HEK293 (cell line): Measurements from ENCODE around the gene SRSF1.

ENCODE experiments used
- CTCF ChIA-PET: fragments of 350-600 bp; formaldehyde crosslinking; extraction: SDS; loops from one replicate; lab custom pipeline; 2021; ENCODE audit warnings: antibody characterized with exemption; lab: Yijun Ruan, JAX
- POLR2A ChIA-PET: fragments of 300-600 bp; formaldehyde crosslinking; extraction: SDS; loops from one replicate; lab custom pipeline; 2020; ENCODE audit warnings: antibody characterized with exemption, inconsistent platforms; lab: Yijun Ruan, JAX
- H3K27ac ChIP-seq: fragments of 200-500 bp; sonication (Bioruptor generic); 2 replicates; pipeline ENCODE4 v1.5.1; 2014; ENCODE audit warnings: low read depth, low read length, control low read depth, inconsistent platforms; ENCODE audit errors: extremely low read depth
- H3K36me3 ChIP-seq, 2 experiments: fragments of 200-500 bp in 1 of 2; sonication (Bioruptor generic) in 1 of 2; 1 replicate in 1 of 2; 2 replicates in 1 of 2; pipeline ENCODE4 v1.5.1; 2014 to 2017; ENCODE audit warnings: inconsistent platforms in 2 of 2, low read length in 2 of 2; ENCODE audit not compliant: control insufficient read depth in 2 of 2, insufficient read depth in 1 of 2
- H3K4me1 ChIP-seq: fragments of 200-500 bp; sonication (Bioruptor generic); 2 replicates; pipeline ENCODE4 v1.5.1; 2014; ENCODE audit warnings: mild to moderate bottlenecking, low read length, inconsistent platforms; ENCODE audit not compliant: control insufficient read depth, insufficient read depth
- H3K4me3 ChIP-seq: 2 replicates; pipeline ENCODE4 v1.5.1; 2011; ENCODE audit warnings: low read depth, mild to moderate bottlenecking, control low read depth, low read length, moderate library complexity
- H3K9me3 ChIP-seq: fragments of 200-500 bp; sonication (Bioruptor generic); 2 replicates; pipeline ENCODE4 v1.5.1; 2014; ENCODE audit warnings: low read depth, low read length, inconsistent platforms; ENCODE audit not compliant: control insufficient read depth, insufficient read depth
- BCL11A ChIP-seq: fragments of 450-650 bp; formaldehyde crosslinking; IDR thresholded peaks from 2 replicates; pipeline ENCODE4 v1.5.1; 2016; ENCODE audit warnings: low read depth, missing biosample characterization, missing genetic modification characterization
- BCL11B ChIP-seq: fragments of 450-650 bp; formaldehyde crosslinking; IDR thresholded peaks from 2 replicates; pipeline ENCODE4 v1.5.1; 2016; ENCODE audit warnings: low read depth, missing biosample characterization, missing genetic modification characterization
- RBAK ChIP-seq: fragments of 450-650 bp; formaldehyde crosslinking; IDR thresholded peaks from 2 replicates; pipeline ENCODE4 v1.5.1; 2016; ENCODE audit warnings: missing biosample characterization, missing genetic modification characterization
- ZBTB26 ChIP-seq: fragments of 450-650 bp; formaldehyde crosslinking; optimal IDR thresholded peaks from 2 replicates; pipeline ENCODE3; 2016; ENCODE audit warnings: missing biosample characterization, mild to moderate bottlenecking, missing genetic modification characterization
- ZBTB7A ChIP-seq: fragments of 450-650 bp; formaldehyde crosslinking; IDR thresholded peaks from 2 replicates; pipeline ENCODE4 v1.5.1; 2016; ENCODE audit warnings: low read depth, missing biosample characterization, missing genetic modification characterization
- ZFP69B ChIP-seq: fragments of 450-650 bp; formaldehyde crosslinking; IDR thresholded peaks from 2 replicates; pipeline ENCODE4 v1.5.1; 2016; ENCODE audit warnings: missing biosample characterization, missing genetic modification characterization
- ZNF138 ChIP-seq: fragments of 450-650 bp; formaldehyde crosslinking; IDR thresholded peaks from 2 replicates; pipeline ENCODE4 v1.5.1; 2016; ENCODE audit warnings: missing biosample characterization, missing genetic modification characterization, borderline replicate concordance
- ZNF184 ChIP-seq: fragments of 450-650 bp; IDR thresholded peaks from 2 replicates; pipeline ENCODE4 v1.5.1; 2018; ENCODE audit warnings: missing biosample characterization, mild to moderate bottlenecking, missing genetic modification characterization
- ZNF239 ChIP-seq: fragments of 450-650 bp; formaldehyde crosslinking; IDR thresholded peaks from 2 replicates; pipeline ENCODE4 v1.5.1; 2016; ENCODE audit warnings: missing biosample characterization, missing genetic modification characterization
- ZNF26 ChIP-seq: fragments of 450-650 bp; formaldehyde crosslinking; IDR thresholded peaks from 2 replicates; pipeline ENCODE4 v1.5.1; 2016; ENCODE audit warnings: missing biosample characterization, missing genetic modification characterization
- ZNF274 ChIP-seq, 2 experiments: fragments of 200-500 bp in 1 of 2; fragments of 450-650 bp in 1 of 2; sonication (Bioruptor generic) in 1 of 2; formaldehyde crosslinking in 1 of 2; IDR thresholded peaks; 2 replicates each; pipeline versions ENCODE4 v1.5.1 to v1.6.1; 2014 to 2016; ENCODE audit warnings: borderline replicate concordance in 1 of 2, inconsistent platforms in 1 of 2, low read length in 1 of 2, missing biosample characterization in 1 of 2, missing genetic modification characterization in 1 of 2
- ZNF350 ChIP-seq: fragments of 450-650 bp; formaldehyde crosslinking; IDR thresholded peaks from 2 replicates; pipeline ENCODE4 v1.5.0; 2017; ENCODE audit warnings: missing biosample characterization, mild to moderate bottlenecking, missing genetic modification characterization
- ZNF416 ChIP-seq: fragments of 450-650 bp; formaldehyde crosslinking; IDR thresholded peaks from 2 replicates; pipeline ENCODE4 v1.5.1; 2016; ENCODE audit warnings: missing biosample characterization, missing genetic modification characterization
- ZNF555 ChIP-seq: fragments of 450-650 bp; formaldehyde crosslinking; conservative IDR thresholded peaks from 2 replicates; pipeline ENCODE4 v1.5.1; 2017; ENCODE audit warnings: missing biosample characterization, mild to moderate bottlenecking, missing genetic modification characterization, inconsistent platforms
- ZNF558 ChIP-seq: fragments of 450-650 bp; formaldehyde crosslinking; IDR thresholded peaks from 2 replicates; pipeline ENCODE4 v1.5.1; 2016; ENCODE audit warnings: missing biosample characterization, missing genetic modification characterization
- ZNF704 ChIP-seq: fragments of 450-650 bp; formaldehyde crosslinking; IDR thresholded peaks from 2 replicates; pipeline ENCODE4 v1.5.1; 2016; ENCODE audit warnings: missing biosample characterization, missing genetic modification characterization
- ZSCAN23 ChIP-seq: fragments of 450-650 bp; formaldehyde crosslinking; IDR thresholded peaks from 2 replicates; pipeline ENCODE4 v1.5.1; 2016; ENCODE audit warnings: missing biosample characterization, missing genetic modification characterization
- ZSCAN5A ChIP-seq: fragments of 450-650 bp; formaldehyde crosslinking; IDR thresholded peaks from 2 replicates; pipeline ENCODE4 v1.5.1; 2016; ENCODE audit warnings: missing biosample characterization, missing genetic modification characterization
- TF ChIP-seq, protein P1 (sequence below): fragments of 450-650 bp; formaldehyde crosslinking; IDR thresholded peaks from 2 replicates; pipeline ENCODE4 v1.5.1; 2016; ENCODE audit warnings: missing biosample characterization, missing genetic modification characterization
- TF ChIP-seq, protein P2 (sequence below): fragments of 450-650 bp; formaldehyde crosslinking; IDR thresholded peaks from 2 replicates; pipeline ENCODE4; 2016; ENCODE audit warnings: missing biosample characterization, missing genetic modification characterization
- TF ChIP-seq, protein P3 (sequence below): fragments of 450-650 bp; formaldehyde crosslinking; IDR thresholded peaks from 2 replicates; pipeline ENCODE4 v1.5.1; 2016; ENCODE audit warnings: missing biosample characterization, missing genetic modification characterization
- TF ChIP-seq, protein P4 (sequence below): fragments of 450-650 bp; formaldehyde crosslinking; IDR thresholded peaks from 2 replicates; pipeline ENCODE4 v1.5.1; 2016; ENCODE audit warnings: missing biosample characterization, missing genetic modification characterization

The SRSF1 gene

GRCh38 chr17:58041161-58041560, 34.1 kb upstream of the SRSF1 start (continued):
- TF ChIP-seq ZNF555 (tag by site-specific recombination) (no peak), ZNF239 (no peak), BCL11B (no peak), ZNF138 (tag by site-specific recombination) (no peak), ZNF26 (no peak), ZNF416 (tag by site-specific recombination) (no peak)
- TF ChIP-seq, protein P1, sequence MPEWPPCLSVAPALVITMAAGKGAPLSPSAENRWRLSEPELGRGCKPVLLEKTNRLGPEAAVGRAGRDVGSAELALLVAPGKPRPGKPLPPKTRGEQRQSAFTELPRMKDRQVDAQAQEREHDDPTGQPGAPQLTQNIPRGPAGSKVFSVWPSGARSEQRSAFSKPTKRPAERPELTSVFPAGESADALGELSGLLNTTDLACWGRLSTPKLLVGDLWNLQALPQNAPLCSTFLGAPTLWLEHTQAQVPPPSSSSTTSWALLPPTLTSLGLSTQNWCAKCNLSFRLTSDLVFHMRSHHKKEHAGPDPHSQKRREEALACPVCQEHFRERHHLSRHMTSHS (tag by site-specific recombination) = no peak
- TF ChIP-seq, protein P2, sequence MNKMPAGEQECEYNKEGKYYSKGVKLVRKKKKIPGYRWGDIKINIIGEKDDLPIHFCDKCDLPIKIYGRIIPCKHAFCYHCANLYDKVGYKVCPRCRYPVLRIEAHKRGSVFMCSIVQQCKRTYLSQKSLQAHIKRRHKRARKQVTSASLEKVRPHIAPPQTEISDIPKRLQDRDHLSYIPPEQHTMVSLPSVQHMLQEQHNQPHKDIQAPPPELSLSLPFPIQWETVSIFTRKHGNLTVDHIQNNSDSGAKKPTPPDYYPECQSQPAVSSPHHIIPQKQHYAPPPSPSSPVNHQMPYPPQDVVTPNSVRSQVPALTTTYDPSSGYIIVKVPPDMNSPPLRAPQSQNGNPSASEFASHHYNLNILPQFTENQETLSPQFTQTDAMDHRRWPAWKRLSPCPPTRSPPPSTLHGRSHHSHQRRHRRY = no peak

DNA sequence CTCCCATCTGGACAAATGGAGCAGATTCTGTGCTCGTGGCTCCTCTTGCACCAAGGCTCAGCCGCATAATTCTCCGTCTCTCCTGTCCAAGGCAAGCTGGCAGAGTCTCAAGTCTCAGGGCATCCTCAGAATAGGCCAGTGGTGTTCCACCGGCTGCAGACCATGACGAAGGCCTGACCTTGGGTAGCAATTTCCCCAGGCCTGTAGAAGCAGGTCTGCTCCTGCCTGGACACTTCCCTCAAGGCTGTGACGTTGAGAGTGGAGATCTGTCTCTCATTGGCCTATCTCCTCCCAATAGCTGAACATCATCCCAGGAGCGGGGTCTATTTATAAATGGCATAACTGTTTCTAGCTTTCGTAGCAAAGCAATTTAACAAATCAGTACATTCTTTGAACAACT, 33.3 kb upstream of the SRSF1 start:
- H3K36me3 ChIP-seq = no peaks in the 10 kb centered on the region
- CTCF ChIA-PET = interaction anchor here (0.6 kb wide), 2 partner anchors 12 to 26 kb away, joined by 4 to 5 read pairs; no protein-coding TSS in a partner anchor
- TF ChIP-seq ZNF704 (tag by site-specific recombination) (no peak), ZNF274 (IDR thresholded peaks at IDR 0.05; ENCODE audit: low read length) (no peak), ZNF274 (tag by site-specific recombination; IDR thresholded peaks at IDR 0.05; ENCODE audit: borderline replicate concordance) (no peak), RBAK (tag by site-specific recombination) (no peak), ZBTB7A (tag by site-specific recombination) (no peak), ZNF558 (tag by site-specific recombination) (no peak), BCL11A (tag by site-specific recombination) (no peak), ZNF555 (tag by site-specific recombination) (no peak), ZSCAN5A (tag by site-specific recombination) (no peak), ZNF350 (tag by site-specific recombination) (no peak), ZBTB26 (no peak), ZNF184 (tag by site-specific recombination) (no peak), ZFP69B (no peak), ZSCAN23 (tag by site-specific recombination) (no peak)
- TF ChIP-seq, protein P3, sequence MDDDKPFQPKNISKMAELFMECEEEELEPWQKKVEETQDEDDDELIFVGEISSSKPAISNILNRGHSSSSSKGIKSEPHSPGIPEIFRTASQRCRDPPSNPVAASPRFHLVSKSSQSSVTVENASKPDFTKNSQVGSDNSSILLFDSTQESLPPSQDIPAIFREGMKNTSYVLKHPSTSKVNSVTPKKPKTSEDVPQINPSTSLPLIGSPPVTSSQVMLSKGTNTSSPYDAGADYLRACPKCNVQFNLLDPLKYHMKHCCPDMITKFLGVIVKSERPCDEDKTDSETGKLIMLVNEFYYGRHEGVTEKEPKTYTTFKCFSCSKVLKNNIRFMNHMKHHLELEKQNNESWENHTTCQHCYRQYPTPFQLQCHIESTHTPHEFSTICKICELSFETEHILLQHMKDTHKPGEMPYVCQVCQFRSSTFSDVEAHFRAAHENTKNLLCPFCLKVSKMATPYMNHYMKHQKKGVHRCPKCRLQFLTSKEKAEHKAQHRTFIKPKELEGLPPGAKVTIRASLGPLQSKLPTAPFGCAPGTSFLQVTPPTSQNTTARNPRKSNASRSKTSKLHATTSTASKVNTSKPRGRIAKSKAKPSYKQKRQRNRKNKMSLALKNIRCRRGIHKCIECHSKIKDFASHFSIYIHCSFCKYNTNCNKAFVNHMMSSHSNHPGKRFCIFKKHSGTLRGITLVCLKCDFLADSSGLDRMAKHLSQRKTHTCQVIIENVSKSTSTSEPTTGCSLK (tag by site-specific recombination) = no peak
- TF ChIP-seq, protein P4, sequence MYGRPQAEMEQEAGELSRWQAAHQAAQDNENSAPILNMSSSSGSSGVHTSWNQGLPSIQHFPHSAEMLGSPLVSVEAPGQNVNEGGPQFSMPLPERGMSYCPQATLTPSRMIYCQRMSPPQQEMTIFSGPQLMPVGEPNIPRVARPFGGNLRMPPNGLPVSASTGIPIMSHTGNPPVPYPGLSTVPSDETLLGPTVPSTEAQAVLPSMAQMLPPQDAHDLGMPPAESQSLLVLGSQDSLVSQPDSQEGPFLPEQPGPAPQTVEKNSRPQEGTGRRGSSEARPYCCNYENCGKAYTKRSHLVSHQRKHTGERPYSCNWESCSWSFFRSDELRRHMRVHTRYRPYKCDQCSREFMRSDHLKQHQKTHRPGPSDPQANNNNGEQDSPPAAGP (tag by site-specific recombination) = no peak
- POLR2A ChIA-PET = no interaction called here
- no peak overlapping the region for H3K4me3 ChIP-seq
- no peak overlapping the region for H3K27ac ChIP-seq
- H3K9me3 ChIP-seq = no peaks in the 10 kb centered on the region
- H3K4me1 ChIP-seq = no peaks in the 10 kb centered on the region
